HCT116 (cell line): ENCODE measurements around the gene ZFHX3. TPM values are rescaled to one million over a fixed set of nuclear protein-coding genes. Genes with fewer than 3 reads are reported as not detected.

Experiments
- ATAC-seq: fragments of 200-7000 bp; cut with Tn5 transposase; 2 replicates; pipeline ENCODE4 v1.9.1; 2020; ENCODE audit warnings: mild to moderate bottlenecking, moderate library complexity
- BruUV-seq: library from RNA; stranded (reverse); fragments of 400-500 nt; replicated peaks from 2 replicates; lab custom pipeline; 2021; lab: Mats Ljungman, UMichigan
- CTCF ChIA-PET: fragments of 300-600 bp; sonication (Branson Sonifier 250); formaldehyde crosslinking; loops from one replicate; lab custom pipeline; 2021; ENCODE audit warnings: antibody characterized with exemption; lab: Charles Lee
- POLR2A ChIA-PET: fragments of 300-600, 350-600 bp; sonication (Branson Sonifier 250); formaldehyde crosslinking; loops from one replicate; lab custom pipeline; 2021; ENCODE audit warnings: antibody characterized with exemption; lab: Charles Lee
- RAD21 ChIA-PET, 2 experiments: fragments of 300-600 bp; sonication (Branson Sonifier 250); formaldehyde crosslinking; loops; one replicate each; lab custom pipeline; 2023; ENCODE audit warnings: low total read pairs in 2 of 2; ENCODE audit not compliant: uncharacterized antibody in 2 of 2, unreplicated experiment in 2 of 2, low non-redundant PET in 1 of 2; lab: Charles Lee
- DNase-seq: peaks from one replicate; pipeline ENCODE4 v3.0.0-alpha.2; 2010; ENCODE audit warnings: low read depth, low spot score
- H2AFZ ChIP-seq: fragments of 200-600 bp; shearing (Covaris generic), sonication (generic); 2 replicates; pipeline ENCODE4 v1.6.1; 2017; ENCODE audit warnings: low read depth, mixed run types, mixed read lengths, antibody characterized with exemption, low read length; ENCODE audit not compliant: poor library complexity, severe bottlenecking
- H3K27ac ChIP-seq: 2 replicates; pipeline ENCODE4 v1.5.1; 2012; ENCODE audit warnings: low read depth, low read length
- H3K27me3 ChIP-seq: fragments of 200-600 bp; sonication (generic); 2 replicates; pipeline ENCODE4 v1.6.1; 2016; ENCODE audit warnings: mixed run types, low read length, mixed read lengths; ENCODE audit not compliant: insufficient read depth
- H3K36me3 ChIP-seq, 2 experiments: fragments of 200-500 bp in 1 of 2; fragments of 200-600 bp in 1 of 2; sonication (Bioruptor generic) in 1 of 2; sonication (generic) in 1 of 2; 2 replicates each; pipeline versions ENCODE4 v1.5.1 to v1.6.1; 2014 to 2016; ENCODE audit warnings: low read length in 2 of 2, inconsistent platforms in 1 of 2, mixed read lengths in 1 of 2, mixed run types in 1 of 2; ENCODE audit not compliant: insufficient read depth in 2 of 2, control insufficient read depth in 1 of 2
- H3K4me1 ChIP-seq, 2 experiments: fragments of 200-600 bp in 1 of 2; sonication (generic) in 1 of 2; 2 replicates each; pipeline versions ENCODE4 v1.5.1 to v1.6.1; 2012 to 2017; ENCODE audit warnings: low read length in 2 of 2, inconsistent platforms in 1 of 2, mild to moderate bottlenecking in 1 of 2, mixed read lengths in 1 of 2, mixed run types in 1 of 2, moderate library complexity in 1 of 2; ENCODE audit not compliant: insufficient read depth in 2 of 2, control insufficient read depth in 1 of 2
- H3K4me2 ChIP-seq: fragments of 200-600 bp; sonication (generic); 2 replicates; pipeline ENCODE4 v1.6.1; 2017; ENCODE audit warnings: mixed run types, low read length, mixed read lengths
- H3K4me3 ChIP-seq, 2 experiments: fragments of 200-600 bp in 1 of 2; sonication (generic) in 1 of 2; replicated peaks in 1 of 2; 2 replicates each; pipeline ENCODE4 v1.5.1; 2011 to 2016; ENCODE audit warnings: low read length in 2 of 2, control low read depth in 1 of 2, low read depth in 1 of 2, mild to moderate bottlenecking in 1 of 2, mixed read lengths in 1 of 2, mixed run types in 1 of 2
- H3K79me2 ChIP-seq: fragments of 200-600 bp; sonication (generic); 2 replicates; pipeline ENCODE4 v1.6.1; 2017; ENCODE audit warnings: mild to moderate bottlenecking, mixed run types, low read length, moderate library complexity, mixed read lengths; ENCODE audit not compliant: insufficient read depth
- H3K9ac ChIP-seq: fragments of 200-600 bp; sonication (generic); 2 replicates; pipeline ENCODE4 v1.6.1; 2016; ENCODE audit warnings: low read length, mixed read lengths
- H3K9me2 ChIP-seq: fragments of 200-600 bp; sonication (generic), shearing (Covaris generic); 2 replicates; pipeline ENCODE4 v1.6.1; 2017; ENCODE audit warnings: mixed run types, mild to moderate bottlenecking, moderate library complexity; ENCODE audit not compliant: insufficient read depth
- H3K9me3 ChIP-seq, 2 experiments: fragments of 200-500 bp in 1 of 2; fragments of 200-600 bp in 1 of 2; sonication (Bioruptor generic) in 1 of 2; sonication (generic) in 1 of 2; 2 replicates each; pipeline ENCODE4 v1.6.1; 2014 to 2017; ENCODE audit warnings: low read length in 2 of 2, mixed read lengths in 2 of 2, inconsistent platforms in 1 of 2, low read depth in 1 of 2, mild to moderate bottlenecking in 1 of 2, mixed run types in 1 of 2, moderate library complexity in 1 of 2; ENCODE audit not compliant: control insufficient read depth in 1 of 2, insufficient read depth in 1 of 2
- H4K20me1 ChIP-seq: fragments of 200-600 bp; sonication (generic), shearing (Covaris generic); 2 replicates; pipeline ENCODE4 v1.6.1; 2017; ENCODE audit warnings: mixed run types, mild to moderate bottlenecking, moderate library complexity; ENCODE audit not compliant: insufficient read depth
- CBX3 ChIP-seq: IDR thresholded peaks from 2 replicates; pipeline ENCODE4 v1.6.1; 2012; ENCODE audit warnings: low read depth
- ELF1 ChIP-seq: IDR thresholded peaks from 2 replicates; pipeline ENCODE4 v1.6.1; 2012; ENCODE audit warnings: low read depth, borderline replicate concordance
- EZH2phosphoT487 ChIP-seq: fragments of 200-600 bp; IDR thresholded peaks from 2 replicates; pipeline ENCODE4 v1.6.1; 2018; ENCODE audit warnings: antibody characterized with exemption, borderline replicate concordance
- FOSL1 ChIP-seq: IDR thresholded peaks from 2 replicates; pipeline ENCODE4 v1.6.1; 2012; ENCODE audit warnings: low read depth
- JUND ChIP-seq: IDR thresholded peaks from 2 replicates; pipeline ENCODE4 v1.6.1; 2012
- POLR2AphosphoS5 ChIP-seq: IDR thresholded peaks from 2 replicates; pipeline ENCODE4 v1.6.1; 2011; ENCODE audit warnings: mild to moderate bottlenecking, low read depth, low read length, moderate library complexity
- SIN3A ChIP-seq: IDR thresholded peaks from 2 replicates; pipeline ENCODE4 v1.6.1; 2012; ENCODE audit warnings: low read depth
- SRF ChIP-seq: IDR thresholded peaks from 2 replicates; pipeline ENCODE4 v1.6.1; 2012; ENCODE audit warnings: low read depth
- YY1 ChIP-seq: IDR thresholded peaks from 2 replicates; pipeline ENCODE4 v1.6.1; 2011; ENCODE audit warnings: low read length, low read depth, moderate library complexity, mild to moderate bottlenecking; ENCODE audit not compliant: insufficient replicate concordance; ENCODE audit errors: extremely low read depth
- ZFX ChIP-seq: fragments of 450-650 bp; IDR thresholded peaks from 2 replicates; pipeline ENCODE4 v1.6.1; 2017
- ZNF274 ChIP-seq: fragments of 200-500 bp; sonication (Bioruptor generic); IDR thresholded peaks from 2 replicates; pipeline ENCODE4 v1.6.1; 2014; ENCODE audit warnings: mild to moderate bottlenecking, low read depth, low read length, inconsistent platforms
- intact Hi-C: fragments of 100-400 bp; cut with micrococcal nuclease; formaldehyde crosslinking; loops from 2 replicates; pipeline ENCODE4 v1.10.0; 2022
- total RNA-seq: library from RNA; stranded (reverse); gene quantifications from one replicate; pipeline ENCODE4 v1.2.1, GENCODE V29; 2021; ENCODE audit not compliant: unreplicated experiment
- TF ChIP-seq, protein P1 (sequence below), 3 experiments: fragments of 200-600 bp in 1 of 3; sonication (generic) in 1 of 3; IDR thresholded peaks in 2 of 3; conservative IDR thresholded peaks in 1 of 3; 2 replicates each; pipeline ENCODE4 v1.5.1; 2012 to 2017; ENCODE audit warnings: low read depth in 2 of 3, low read length in 2 of 3, antibody characterized with exemption in 1 of 3, borderline replicate concordance in 1 of 3, control low read depth in 1 of 3, mild to moderate bottlenecking in 1 of 3, mixed read lengths in 1 of 3, mixed run types in 1 of 3, moderate library complexity in 1 of 3; ENCODE audit not compliant: insufficient read depth in 1 of 3
- TF ChIP-seq, protein P2 (sequence below): IDR thresholded peaks from 2 replicates; pipeline ENCODE4 v1.6.1; 2012; ENCODE audit warnings: low read depth
- TF ChIP-seq, protein P3 (sequence below): IDR thresholded peaks from 2 replicates; pipeline ENCODE4 v1.6.1; 2012
- TF ChIP-seq, protein P4 (sequence below): IDR thresholded peaks from 2 replicates; pipeline ENCODE4 v1.6.1; 2012

ZFHX3 gene
- total RNA-seq, 1 experiment from 2014 or later: 6.3 TPM

DNA sequence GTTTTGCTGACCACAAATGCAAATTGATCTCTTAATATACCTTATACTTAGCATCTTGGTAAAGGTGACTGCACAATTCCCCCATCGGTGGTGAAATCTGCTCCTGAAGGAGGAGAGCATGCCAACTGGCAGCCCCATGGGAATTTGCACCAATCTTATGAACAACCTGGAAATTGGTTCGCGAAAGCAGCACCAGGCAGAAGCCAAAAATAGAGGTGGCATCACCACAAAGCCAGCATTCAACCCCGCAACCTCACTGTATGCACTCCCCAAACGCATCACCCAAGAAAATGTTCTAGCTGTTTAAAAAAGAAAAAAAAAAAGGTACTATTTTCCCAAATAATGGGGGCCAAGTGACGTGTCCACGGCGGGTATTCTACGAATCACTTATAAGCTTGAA, 213.4 kb downstream of the ZFHX3 start:
- RAD21 ChIA-PET: no interaction called here
- intact Hi-C loops: loop anchor here (5.0 to 10.0 kb wide), 3 partner anchors 220 to 590 kb away; no protein-coding TSS in a partner anchor
- Histone ChIP-seq H3K9me3 (no peaks in the 10 kb centered on the region), H3K27ac (no peak overlapping the region), H3K4me1 (peaks cover 0 to 4% of the 10 kb centered on the region in 2 experiments; a peak in 1 of 4 replicates), H3K27me3 (no peaks in the 10 kb centered on the region), H3K36me3 (no peaks in the 10 kb centered on the region), H3K9me2 (no peaks in the 10 kb centered on the region), H3K79me2 (no peaks in the 10 kb centered on the region), H3K9ac (no peak overlapping the region), H2AFZ (no peak overlapping the region), H4K20me1 (no peaks in the 10 kb centered on the region), H3K4me2 (no peak overlapping the region), H3K4me3 (no peak overlapping the region)
- no TSS peak for BruUV-seq
- ATAC-seq (no peak), DNase-seq (no peak)
- POLR2A ChIA-PET: no interaction called here
- TF ChIP-seq JUND: no peak
- no peak for TF ChIP-seq POLR2AphosphoS5
- TF ChIP-seq SRF: no peak
- TF ChIP-seq ZFX: no peak
- TF ChIP-seq, protein P1, sequence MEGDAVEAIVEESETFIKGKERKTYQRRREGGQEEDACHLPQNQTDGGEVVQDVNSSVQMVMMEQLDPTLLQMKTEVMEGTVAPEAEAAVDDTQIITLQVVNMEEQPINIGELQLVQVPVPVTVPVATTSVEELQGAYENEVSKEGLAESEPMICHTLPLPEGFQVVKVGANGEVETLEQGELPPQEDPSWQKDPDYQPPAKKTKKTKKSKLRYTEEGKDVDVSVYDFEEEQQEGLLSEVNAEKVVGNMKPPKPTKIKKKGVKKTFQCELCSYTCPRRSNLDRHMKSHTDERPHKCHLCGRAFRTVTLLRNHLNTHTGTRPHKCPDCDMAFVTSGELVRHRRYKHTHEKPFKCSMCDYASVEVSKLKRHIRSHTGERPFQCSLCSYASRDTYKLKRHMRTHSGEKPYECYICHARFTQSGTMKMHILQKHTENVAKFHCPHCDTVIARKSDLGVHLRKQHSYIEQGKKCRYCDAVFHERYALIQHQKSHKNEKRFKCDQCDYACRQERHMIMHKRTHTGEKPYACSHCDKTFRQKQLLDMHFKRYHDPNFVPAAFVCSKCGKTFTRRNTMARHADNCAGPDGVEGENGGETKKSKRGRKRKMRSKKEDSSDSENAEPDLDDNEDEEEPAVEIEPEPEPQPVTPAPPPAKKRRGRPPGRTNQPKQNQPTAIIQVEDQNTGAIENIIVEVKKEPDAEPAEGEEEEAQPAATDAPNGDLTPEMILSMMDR (IDR thresholded peaks at IDR 0.05 in 2 of 3, conservative IDR thresholded peaks at IDR 0.05 in 1 of 3; ENCODE audit: borderline replicate concordance in 1 of 3, insufficient read depth in 1 of 3, low read depth in 2 of 3, low read length in 2 of 3): no peak
- CTCF ChIA-PET: no interaction called here

DNA sequence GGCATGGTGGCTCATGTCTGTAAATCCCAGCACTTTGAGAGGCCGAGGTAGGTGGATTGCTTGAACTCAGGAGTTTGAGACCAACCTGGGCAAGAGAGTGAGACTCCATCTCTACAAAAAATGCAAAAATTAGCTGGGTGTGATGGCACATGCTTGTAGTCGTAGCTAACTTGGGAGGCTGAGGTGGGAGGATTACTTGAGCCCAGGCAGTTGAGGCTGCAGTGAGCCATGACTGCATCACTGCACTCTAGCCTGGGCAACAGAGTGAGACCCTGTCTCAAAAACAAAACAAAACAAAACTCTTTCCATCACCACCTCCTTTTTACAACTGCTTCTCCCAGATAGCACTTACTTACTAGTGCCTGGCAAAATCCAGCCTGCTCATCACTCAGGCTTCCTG, 214.0 kb downstream of the ZFHX3 start:
- intact Hi-C loops: loop anchor here (2.0 to 10.0 kb wide), 4 partner anchors 221 to 589 kb away; no protein-coding TSS in a partner anchor
- no peak overlapping the region for H2AFZ ChIP-seq
- no peak overlapping the region for H3K4me2 ChIP-seq
- H3K79me2 ChIP-seq: no peaks in the 10 kb centered on the region
- no peak overlapping the region for H3K9ac ChIP-seq
- ChIA-PET CTCF (no interaction called here), POLR2A (no interaction called here), RAD21 (no interaction called here)
- H3K4me3 ChIP-seq: no peak overlapping the region
- no peaks in the 10 kb centered on the region for H3K9me3 ChIP-seq
- BruUV-seq: no TSS peak
- DNase-seq: no peak
- H4K20me1 ChIP-seq: no peaks in the 10 kb centered on the region
- H3K4me1 ChIP-seq: peaks cover 0 to 4% of the 10 kb centered on the region in 2 experiments; a peak in 1 of 4 replicates
- no peak for ATAC-seq
- H3K36me3 ChIP-seq: no peaks in the 10 kb centered on the region
- H3K27me3 ChIP-seq: no peaks in the 10 kb centered on the region
- no peak overlapping the region for H3K27ac ChIP-seq
- no peaks in the 10 kb centered on the region for H3K9me2 ChIP-seq
- no peak for TF ChIP-seq SIN3A
- TF ChIP-seq FOSL1: no peak
- TF ChIP-seq CBX3: no peak
- TF ChIP-seq ZFX: no peak
- TF ChIP-seq JUND: no peak
- TF ChIP-seq ZNF274: no peak
- TF ChIP-seq POLR2AphosphoS5: no peak
- TF ChIP-seq, protein P2, sequence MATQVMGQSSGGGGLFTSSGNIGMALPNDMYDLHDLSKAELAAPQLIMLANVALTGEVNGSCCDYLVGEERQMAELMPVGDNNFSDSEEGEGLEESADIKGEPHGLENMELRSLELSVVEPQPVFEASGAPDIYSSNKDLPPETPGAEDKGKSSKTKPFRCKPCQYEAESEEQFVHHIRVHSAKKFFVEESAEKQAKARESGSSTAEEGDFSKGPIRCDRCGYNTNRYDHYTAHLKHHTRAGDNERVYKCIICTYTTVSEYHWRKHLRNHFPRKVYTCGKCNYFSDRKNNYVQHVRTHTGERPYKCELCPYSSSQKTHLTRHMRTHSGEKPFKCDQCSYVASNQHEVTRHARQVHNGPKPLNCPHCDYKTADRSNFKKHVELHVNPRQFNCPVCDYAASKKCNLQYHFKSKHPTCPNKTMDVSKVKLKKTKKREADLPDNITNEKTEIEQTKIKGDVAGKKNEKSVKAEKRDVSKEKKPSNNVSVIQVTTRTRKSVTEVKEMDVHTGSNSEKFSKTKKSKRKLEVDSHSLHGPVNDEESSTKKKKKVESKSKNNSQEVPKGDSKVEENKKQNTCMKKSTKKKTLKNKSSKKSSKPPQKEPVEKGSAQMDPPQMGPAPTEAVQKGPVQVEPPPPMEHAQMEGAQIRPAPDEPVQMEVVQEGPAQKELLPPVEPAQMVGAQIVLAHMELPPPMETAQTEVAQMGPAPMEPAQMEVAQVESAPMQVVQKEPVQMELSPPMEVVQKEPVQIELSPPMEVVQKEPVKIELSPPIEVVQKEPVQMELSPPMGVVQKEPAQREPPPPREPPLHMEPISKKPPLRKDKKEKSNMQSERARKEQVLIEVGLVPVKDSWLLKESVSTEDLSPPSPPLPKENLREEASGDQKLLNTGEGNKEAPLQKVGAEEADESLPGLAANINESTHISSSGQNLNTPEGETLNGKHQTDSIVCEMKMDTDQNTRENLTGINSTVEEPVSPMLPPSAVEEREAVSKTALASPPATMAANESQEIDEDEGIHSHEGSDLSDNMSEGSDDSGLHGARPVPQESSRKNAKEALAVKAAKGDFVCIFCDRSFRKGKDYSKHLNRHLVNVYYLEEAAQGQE: no peak
- TF ChIP-seq, protein P3, sequence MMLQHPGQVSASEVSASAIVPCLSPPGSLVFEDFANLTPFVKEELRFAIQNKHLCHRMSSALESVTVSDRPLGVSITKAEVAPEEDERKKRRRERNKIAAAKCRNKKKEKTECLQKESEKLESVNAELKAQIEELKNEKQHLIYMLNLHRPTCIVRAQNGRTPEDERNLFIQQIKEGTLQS: no peak
- no peak for TF ChIP-seq YY1
- TF ChIP-seq ELF1: no peak
- TF ChIP-seq, protein P4, sequence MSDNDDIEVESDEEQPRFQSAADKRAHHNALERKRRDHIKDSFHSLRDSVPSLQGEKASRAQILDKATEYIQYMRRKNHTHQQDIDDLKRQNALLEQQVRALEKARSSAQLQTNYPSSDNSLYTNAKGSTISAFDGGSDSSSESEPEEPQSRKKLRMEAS: no peak
- no peak for TF ChIP-seq EZH2phosphoT487
